HG03575 (cell line): Measurements from ENCODE around the gene JSRP1.

Source experiments
- ATAC-seq: cut with Tn5 transposase; IDR thresholded peaks from one replicate; pipeline ENCODE4 v1.9.1; 2021; ENCODE audit not compliant: unreplicated experiment, insufficient number of reproducible peaks, low FRiP score; ENCODE audit errors: extremely low read depth

Gene JSRP1

GRCh38 chr19:2255982-2256685 lies at the start of gene JSRP1:
TSS of gene JSRP1 (minus strand) at chr19:2256417. CDS start at chr19:2255314, 1,103 bp downstream.
- ATAC-seq, result no peak

DNA sequence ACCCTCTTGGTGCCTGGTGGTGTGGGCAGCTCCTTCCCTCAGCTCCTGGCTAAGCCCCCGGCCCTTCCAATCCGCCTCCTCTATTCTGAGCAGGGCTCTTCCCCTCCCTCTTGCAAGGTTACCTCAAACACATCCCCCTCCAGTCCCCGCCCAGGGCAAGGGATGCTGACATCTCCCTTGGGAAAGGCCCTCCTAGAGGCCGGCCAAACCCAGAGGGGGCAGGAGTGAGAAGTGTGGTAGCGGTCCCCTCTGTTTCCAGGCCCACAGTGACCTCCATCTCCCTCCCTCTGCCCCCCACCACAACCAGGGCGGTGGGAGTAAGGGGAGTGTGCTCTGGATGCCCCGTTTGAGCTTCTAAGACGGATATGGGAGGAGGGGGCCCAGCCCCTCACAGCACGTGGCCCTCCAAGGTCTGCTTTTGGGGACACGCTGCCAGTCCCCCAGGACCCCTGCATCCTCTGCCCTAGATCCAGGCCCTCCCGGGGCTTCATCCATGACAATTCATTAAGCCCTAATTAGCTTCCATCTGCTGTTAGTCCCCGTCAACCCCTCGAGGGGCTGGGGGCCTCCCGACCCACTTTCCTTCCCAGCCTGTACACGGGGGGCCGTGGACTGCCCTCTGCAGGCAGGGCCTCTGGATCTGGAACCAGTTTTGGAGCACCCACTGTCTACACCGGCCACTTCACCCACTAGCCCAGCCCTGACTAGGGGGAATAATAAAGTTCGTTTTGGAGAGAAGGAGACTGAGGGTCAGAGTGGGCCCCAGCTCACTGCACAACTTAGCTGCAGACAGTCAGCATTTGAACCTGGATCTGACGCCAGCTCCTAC lies 49.4 kb upstream of the JSRP1 start:
- ATAC-seq, result no peak

DNA sequence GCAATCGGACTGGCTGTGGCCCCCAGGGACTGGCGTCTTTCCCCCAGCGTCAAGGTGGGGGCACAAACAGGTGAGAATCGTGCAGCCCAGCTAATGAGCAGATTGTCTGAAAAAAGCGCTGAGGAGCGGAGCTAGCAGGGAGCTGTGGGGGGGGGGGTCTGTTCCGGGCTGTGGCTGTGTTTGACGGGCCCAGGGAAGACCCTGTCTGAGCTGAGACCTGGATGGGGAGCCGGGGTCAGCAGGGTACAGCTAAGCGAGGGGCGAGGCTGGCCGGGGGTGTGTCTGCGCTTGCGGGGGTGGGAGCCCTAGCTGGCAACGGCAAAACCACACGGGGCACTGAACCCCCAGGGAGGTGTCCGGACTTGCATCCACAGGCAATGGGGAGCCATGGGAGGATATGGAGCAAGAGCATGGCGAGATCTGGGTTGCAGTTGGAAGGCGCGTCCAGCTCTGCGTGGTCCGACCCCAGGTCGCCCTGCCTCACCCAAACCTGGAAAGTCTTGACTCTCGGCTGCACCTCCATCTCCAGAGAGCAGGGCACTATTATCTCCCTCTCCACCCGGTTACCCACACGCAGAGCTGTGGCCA lies 47.1 kb upstream of the JSRP1 start:
- ATAC-seq, result no peak

GRCh38 chr19:2302319-2303210 lies 46.3 kb upstream of the JSRP1 start:
- ATAC-seq, result no peak

GRCh38 chr19:2300533-2300932 lies 44.3 kb upstream of the JSRP1 start:
- ATAC-seq, result no peak

- no peak for ATAC-seq
These were observed 39.9 kb upstream of the JSRP1 start for GRCh38 chr19:2296141-2296540.

DNA sequence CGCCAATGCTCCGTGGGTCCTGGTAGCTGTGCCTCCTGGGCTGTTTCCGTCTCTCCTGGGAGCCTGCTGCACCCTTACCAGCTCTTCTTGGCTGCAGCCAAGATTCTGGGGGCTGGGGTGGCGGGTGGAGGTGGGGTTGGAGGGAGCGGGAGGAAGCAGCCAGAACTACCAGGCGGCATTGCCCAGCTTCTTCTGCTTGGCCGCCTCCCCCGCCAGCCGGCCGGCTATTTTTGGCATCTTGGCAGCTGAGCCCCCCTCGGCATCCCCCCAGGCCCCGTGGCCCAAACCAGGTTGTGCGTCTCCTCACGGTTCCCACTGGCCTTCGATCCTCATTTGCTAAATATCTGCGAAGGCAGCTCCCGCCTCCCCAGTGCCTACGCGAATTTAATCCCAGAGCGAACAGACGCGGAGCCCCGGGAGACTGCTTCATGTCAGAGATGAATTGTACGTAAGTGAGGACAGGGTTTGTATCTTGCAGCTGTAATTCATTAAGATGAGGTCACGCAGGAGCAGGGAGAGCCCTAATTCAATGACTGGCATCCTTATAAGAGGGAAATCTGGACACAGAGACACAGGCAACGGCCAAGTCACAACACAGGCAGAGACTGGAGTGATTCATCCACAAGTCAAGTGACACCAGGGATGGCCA lies 38.6 kb upstream of the JSRP1 start:
- no peak for ATAC-seq

DNA sequence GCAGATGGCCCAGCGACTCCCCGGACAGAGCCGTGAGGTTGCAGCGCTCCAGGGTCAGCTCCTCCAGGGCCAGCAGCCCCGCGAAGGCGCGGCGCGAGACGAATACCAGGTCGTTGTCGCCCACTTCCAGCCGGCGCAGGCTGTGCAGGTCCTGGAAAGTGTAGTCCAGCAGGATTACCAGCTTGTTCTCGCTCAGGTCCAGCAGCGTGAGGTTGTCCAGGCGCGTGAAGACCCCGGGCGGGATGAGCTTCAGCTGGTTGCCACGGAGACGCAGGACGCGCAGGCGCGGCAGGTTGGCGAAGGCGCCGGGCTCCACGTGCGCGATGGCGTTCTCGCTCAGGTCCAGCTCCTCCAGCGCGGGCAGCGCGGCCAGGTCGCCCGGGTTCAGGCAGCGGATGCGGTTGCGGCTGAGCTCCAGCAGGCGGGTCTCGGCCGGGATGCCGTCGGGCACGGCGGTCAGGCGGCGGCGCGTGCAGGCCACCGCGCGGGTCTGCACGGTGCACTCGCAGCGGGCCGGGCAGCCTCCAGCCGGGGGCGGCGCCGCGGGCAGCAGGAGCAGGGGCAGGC lies 35.1 kb upstream of the JSRP1 start:
- no peak for ATAC-seq

GRCh38 chr19:2290441-2291184 lies 34.4 kb upstream of the JSRP1 start:
- no peak for ATAC-seq

GRCh38 chr19:2289714-2290435 lies 33.7 kb upstream of the JSRP1 start:
- no peak for ATAC-seq

DNA sequence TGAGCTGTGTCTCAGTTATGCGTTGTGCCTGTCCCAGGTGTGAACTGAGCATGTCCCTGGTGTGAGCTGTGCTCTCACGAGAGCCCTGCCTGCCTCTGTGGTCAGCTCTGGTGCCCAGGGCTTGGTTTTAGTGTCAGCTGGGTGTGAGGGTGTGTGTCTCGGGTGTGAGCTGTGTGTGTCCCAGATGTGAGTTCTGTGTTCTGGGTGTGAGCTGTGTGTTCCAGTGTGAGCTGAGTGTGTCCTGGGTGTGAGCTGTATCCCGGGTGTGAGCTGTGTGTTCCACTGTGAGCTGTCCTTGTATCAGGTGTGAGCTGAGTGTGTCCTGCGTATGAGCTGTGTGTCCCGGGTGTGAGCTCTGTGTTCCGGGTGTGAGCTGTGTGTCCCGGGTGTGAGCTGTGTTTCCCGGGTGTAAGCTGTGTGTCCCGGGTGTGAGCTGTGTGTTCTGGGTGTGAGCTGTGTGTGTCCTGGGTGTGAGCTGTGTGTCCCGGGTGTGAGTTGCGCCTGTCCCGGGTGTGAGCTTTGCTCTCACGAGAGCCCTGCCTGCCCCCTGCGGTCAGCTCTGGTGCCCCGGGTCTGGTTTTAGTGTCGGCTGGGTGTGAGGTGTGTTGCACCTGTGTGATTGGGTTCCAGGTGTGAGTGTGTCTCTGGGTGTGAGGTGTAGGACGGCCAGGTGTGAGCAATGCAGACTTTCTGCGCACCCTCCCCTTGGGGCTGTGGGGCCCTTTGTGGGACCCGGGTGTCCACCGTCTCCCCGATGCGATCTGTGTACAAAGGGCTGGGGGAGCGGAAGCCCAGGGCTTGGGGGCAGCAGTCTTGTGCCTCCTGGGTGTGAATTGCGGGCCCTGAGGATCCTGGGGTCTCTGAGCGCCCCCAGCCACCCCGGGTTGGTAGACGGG lies 32.8 kb upstream of the JSRP1 start:
- ATAC-seq, result no peak

DNA sequence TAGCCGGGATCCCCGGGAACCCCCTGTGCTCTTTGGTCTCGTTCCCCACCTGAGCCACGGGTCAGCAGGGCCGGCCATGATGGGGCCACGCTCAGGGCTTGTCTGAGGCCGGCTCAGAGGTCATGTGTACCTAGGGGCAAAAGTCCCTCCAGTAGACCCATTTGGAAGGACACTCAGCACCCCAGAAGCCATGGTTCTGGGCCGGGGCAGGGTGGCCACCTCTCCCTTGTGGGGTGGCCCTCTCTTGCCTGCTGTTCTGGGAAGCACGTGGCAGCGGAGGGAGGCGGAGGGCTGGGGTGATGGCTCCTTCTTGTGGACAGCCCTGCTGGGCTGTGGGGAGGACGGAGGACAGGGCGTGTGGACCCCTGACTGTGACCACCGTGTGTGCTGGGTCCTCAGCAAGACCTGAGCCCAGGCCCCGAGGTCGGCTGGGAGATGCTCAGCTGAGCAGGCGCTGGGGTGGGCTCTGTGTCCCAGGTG lies 32.2 kb upstream of the JSRP1 start:
- no peak for ATAC-seq

- no peak for ATAC-seq
These were observed 31.5 kb upstream of the JSRP1 start for GRCh38 chr19:2287585-2288337.

GRCh38 chr19:2286402-2287140 lies 30.4 kb upstream of the JSRP1 start:
- no peak for ATAC-seq
